GM23338 (cell line): ENCODE measurements around the gene MAD1L1. TPM values are rescaled to one million over a fixed set of nuclear protein-coding genes. Genes with fewer than 3 reads are reported as not detected.

Experiments
- ATAC-seq: fragments of 200-7000 bp; cut with Tn5 transposase; 3 replicates; pipeline ENCODE4 v1.9.1; 2020
- DNase-seq: peaks from one replicate; pipeline ENCODE4 v3.0.0-alpha.2; 2015; ENCODE audit warnings: low spot score
- H2AFZ ChIP-seq: fragments of 200-600 bp; sonication (generic); 2 replicates; pipeline ENCODE4 v1.8.0; 2016; ENCODE audit warnings: antibody characterized with exemption, mild to moderate bottlenecking, moderate library complexity
- H3F3A ChIP-seq: fragments of 200-600 bp; sonication (generic); replicated peaks from 2 replicates; pipeline ENCODE4 v1.8.0; 2017; ENCODE audit warnings: antibody characterized with exemption, mixed run types, low read depth
- H3K27ac ChIP-seq: fragments of 200-600 bp; sonication (generic); 2 replicates; pipeline ENCODE4 v1.6.1; 2016; ENCODE audit warnings: low read depth
- H3K27me3 ChIP-seq: fragments of 200-600 bp; sonication (generic); 2 replicates; pipeline ENCODE4 v1.8.0; 2016; ENCODE audit warnings: mild to moderate bottlenecking, mixed run types, moderate library complexity; ENCODE audit not compliant: insufficient read depth
- H3K36me3 ChIP-seq: fragments of 200-600 bp; sonication (generic); 2 replicates; pipeline ENCODE4 v1.8.0; 2016; ENCODE audit warnings: mild to moderate bottlenecking; ENCODE audit not compliant: insufficient read depth
- H3K4me1 ChIP-seq: fragments of 200-600 bp; sonication (generic); 2 replicates; pipeline ENCODE4 v1.8.0; 2016; ENCODE audit warnings: mild to moderate bottlenecking, moderate library complexity; ENCODE audit not compliant: insufficient read depth
- H3K4me2 ChIP-seq: fragments of 200-600 bp; sonication (generic); 2 replicates; pipeline ENCODE4 v1.7.1; 2017; ENCODE audit warnings: mixed run types
- H3K4me3 ChIP-seq: fragments of 200-600 bp; sonication (generic); 2 replicates; pipeline ENCODE4 v1.6.1; 2016; ENCODE audit warnings: mixed run types
- H3K79me2 ChIP-seq: fragments of 200-600 bp; sonication (generic); replicated peaks from 2 replicates; pipeline ENCODE4 v1.8.0; 2017; ENCODE audit warnings: mild to moderate bottlenecking; ENCODE audit not compliant: insufficient read depth
- H3K9me2 ChIP-seq: fragments of 200-600 bp; sonication (generic); 2 replicates; pipeline ENCODE4 v1.8.0; 2017; ENCODE audit not compliant: insufficient read depth
- H4K20me1 ChIP-seq: fragments of 200-600 bp; sonication (generic); replicated peaks from 2 replicates; pipeline ENCODE4 v1.8.0; 2017; ENCODE audit warnings: mild to moderate bottlenecking; ENCODE audit not compliant: insufficient read depth
- H3K27ac Mint-ChIP-seq: 2 replicates; pipeline ENCODE4 v1.8.0; 2020; ENCODE audit warnings: inconsistent platforms, mild to moderate bottlenecking, moderate library complexity, mixed read lengths
- H3K27me3 Mint-ChIP-seq: 3 replicates; pipeline ENCODE4 v1.8.0; 2022; ENCODE audit warnings: low read depth, mild to moderate bottlenecking, moderate library complexity, mixed read lengths, inconsistent platforms; ENCODE audit not compliant: insufficient read depth, poor library complexity
- H3K36me3 Mint-ChIP-seq: 3 replicates; pipeline ENCODE4 v1.8.0; 2021; ENCODE audit warnings: low read depth, mild to moderate bottlenecking, inconsistent platforms, moderate library complexity, mixed read lengths
- H3K4me1 Mint-ChIP-seq: 3 replicates; pipeline ENCODE4 v1.8.0; 2020; ENCODE audit warnings: mild to moderate bottlenecking, inconsistent platforms, mixed read lengths
- H3K4me3 Mint-ChIP-seq: 3 replicates; pipeline ENCODE4 v1.8.0; 2021; ENCODE audit warnings: moderate library complexity, mild to moderate bottlenecking, inconsistent platforms, mixed read lengths
- H3K9me3 Mint-ChIP-seq: 3 replicates; pipeline ENCODE4 v1.8.0; 2020; ENCODE audit warnings: moderate library complexity, mild to moderate bottlenecking, inconsistent platforms, mixed read lengths
- CREB1 ChIP-seq: fragments of 250-450 bp; sonication (Bioruptor Pico); IDR thresholded peaks from 2 replicates; pipeline ENCODE4 v1.5.0; 2020; ENCODE audit warnings: low read depth, mild to moderate bottlenecking, moderate library complexity
- CTCF ChIP-seq, 2 experiments: fragments of 200-600 bp in 1 of 2; sonication (generic) in 1 of 2; conservative IDR thresholded peaks; 2 replicates each; pipeline versions ENCODE4 v1.5.1 to v1.6.1; 2016 to 2017; ENCODE audit warnings: antibody characterized with exemption in 2 of 2, low read depth in 2 of 2, mild to moderate bottlenecking in 2 of 2, moderate library complexity in 1 of 2
- ETS1 ChIP-seq: IDR thresholded peaks from 2 replicates; pipeline ENCODE4 v1.6.1; 2016; ENCODE audit warnings: antibody characterized with exemption
- EZH2phosphoT487 ChIP-seq: fragments of 200-600 bp; sonication (generic); IDR thresholded peaks from one replicate; pipeline ENCODE4 v1.8.1; 2018; ENCODE audit warnings: antibody characterized with exemption; ENCODE audit not compliant: unreplicated experiment
- JUNB ChIP-seq: IDR thresholded peaks from one replicate; pipeline ENCODE4 v1.6.1; 2016; ENCODE audit warnings: antibody characterized with exemption; ENCODE audit not compliant: unreplicated experiment
- NANOG ChIP-seq: IDR thresholded peaks from 2 replicates; pipeline ENCODE4 v1.6.1; 2016; ENCODE audit warnings: antibody characterized with exemption, borderline replicate concordance
- REST ChIP-seq: IDR thresholded peaks from one replicate; pipeline ENCODE4 v1.6.1; 2018; ENCODE audit warnings: antibody characterized with exemption; ENCODE audit not compliant: unreplicated experiment
- STAT1 ChIP-seq: IDR thresholded peaks from one replicate; pipeline ENCODE4 v1.6.1; 2016; ENCODE audit warnings: antibody characterized with exemption; ENCODE audit not compliant: unreplicated experiment
- ZNF114 ChIP-seq: fragments of 250-450 bp; sonication (Bioruptor Pico); IDR thresholded peaks from 2 replicates; pipeline ENCODE4 v1.5.0; 2020; ENCODE audit warnings: mild to moderate bottlenecking, moderate library complexity
- ZNF331 ChIP-seq: fragments of 250-450 bp; sonication (Bioruptor Pico); IDR thresholded peaks from 2 replicates; pipeline ENCODE4 v1.5.0; 2020; ENCODE audit warnings: low read depth, mild to moderate bottlenecking, moderate library complexity
- polyA plus RNA-seq: library from polyadenylated mRNA; unstranded; fragments of >200 nt; fragmentation: Nextera tagmentation; extraction: Ambion mirVana; gene quantifications from 2 replicates; pipeline ENCODE4 v1.2.1, GENCODE V29; 2016
- total RNA-seq: library from RNA; depleted of rRNA; stranded (reverse); fragments of >200 nt; shearing (Covaris generic); gene quantifications from 2 replicates; pipeline ENCODE4 v1.2.3, GENCODE V29; 2014

Gene MAD1L1
- total and polyA plus RNA-seq, 2 experiments from 2014 or later = 40.3 to 59.3 TPM

- no peak for TF ChIP-seq CTCF (conservative IDR thresholded peaks at IDR 0.05; ENCODE audit: low read depth in 2 of 2)
- no peak for TF ChIP-seq ZNF331 (CRISPR knock-in tag)
- no peak for TF ChIP-seq EZH2phosphoT487
- no peak for TF ChIP-seq STAT1
- no peak for TF ChIP-seq REST
- no peak for TF ChIP-seq ETS1
- no peak overlapping the region for H3K27ac ChIP-seq
- Mint-ChIP-seq H3K4me3 (no peak overlapping the region), H3K27ac (no peak overlapping the region), H3K36me3 (peaks cover 68% of the 10 kb centered on the region), H3K27me3 (peaks cover 6% of the 10 kb centered on the region), H3K4me1 (no peaks in the 10 kb centered on the region), H3K9me3 (no peaks in the 10 kb centered on the region)
- H3K4me1 ChIP-seq = no peaks in the 10 kb centered on the region
- no peaks in the 10 kb centered on the region for H3F3A ChIP-seq
- H2AFZ ChIP-seq = no peak overlapping the region
- peaks cover 8% of the 10 kb centered on the region; the same call in 1 of the 2 replicates for H3K36me3 ChIP-seq
- peaks cover 50% of the 10 kb centered on the region for H3K79me2 ChIP-seq
- H3K4me2 ChIP-seq = no peak overlapping the region
- no peaks in the 10 kb centered on the region for H3K9me2 ChIP-seq
- peaks cover 6% of the 10 kb centered on the region for H4K20me1 ChIP-seq
- DNase-seq (no peak), ATAC-seq (no peak)
- H3K4me3 ChIP-seq = no peak overlapping the region
- no peaks in the 10 kb centered on the region for H3K27me3 ChIP-seq
These were observed 10.2 kb downstream of the MAD1L1 start for GRCh38 chr7:2222516-2222915.

GRCh38 chr7:2220954-2221353 is 11.8 kb downstream of the MAD1L1 start:
- DNase-seq (no peak), ATAC-seq (no peak)
- H3K27ac ChIP-seq = no peak overlapping the region
- Mint-ChIP-seq H3K4me3 (no peak overlapping the region), H3K27ac (no peak overlapping the region), H3K9me3 (no peaks in the 10 kb centered on the region), H3K4me1 (no peaks in the 10 kb centered on the region), H3K36me3 (peaks cover 67% of the 10 kb centered on the region), H3K27me3 (peaks cover 8% of the 10 kb centered on the region)
- no peak overlapping the region for H3K4me3 ChIP-seq
- H3K4me2 ChIP-seq = no peak overlapping the region
- peaks cover 6% of the 10 kb centered on the region for H4K20me1 ChIP-seq
- no peak overlapping the region for H2AFZ ChIP-seq
- H3K27me3 ChIP-seq = no peaks in the 10 kb centered on the region
- H3K9me2 ChIP-seq = no peaks in the 10 kb centered on the region
- H3K4me1 ChIP-seq = no peaks in the 10 kb centered on the region
- H3K36me3 ChIP-seq = peaks cover 12% of the 10 kb centered on the region; the same call in 1 of the 2 replicates
- H3K79me2 ChIP-seq = peaks cover 34% of the 10 kb centered on the region
- no peaks in the 10 kb centered on the region for H3F3A ChIP-seq
- no peak for TF ChIP-seq ETS1
- no peak for TF ChIP-seq JUNB
- TF ChIP-seq CTCF (conservative IDR thresholded peaks at IDR 0.05; ENCODE audit: low read depth in 2 of 2) = no peak
- TF ChIP-seq ZNF114 (CRISPR knock-in tag) = no peak
- no peak for TF ChIP-seq ZNF331 (CRISPR knock-in tag)
- TF ChIP-seq NANOG = no peak
- TF ChIP-seq CREB1 (CRISPR knock-in tag) = no peak
- TF ChIP-seq STAT1 = no peak
- TF ChIP-seq EZH2phosphoT487 = no peak
- TF ChIP-seq REST = no peak
